Choroid plexus epithelial cell (primary cell): ENCODE measurements around the gene MARCHF3.

ENCODE experiments used
- DNase-seq: peaks from one replicate; pipeline ENCODE4 v3.0.0-alpha.2; 2010; ENCODE audit warnings: low read depth
- H3K4me3 ChIP-seq: 2 replicates; pipeline ENCODE4 v1.5.1; 2011; ENCODE audit warnings: low read depth, mild to moderate bottlenecking, control low read depth, low read length, moderate library complexity
- TF ChIP-seq, protein P1 (sequence below): conservative IDR thresholded peaks from 2 replicates; pipeline ENCODE4 v1.5.1; 2011; ENCODE audit warnings: low read depth, mild to moderate bottlenecking, control low read depth, inconsistent platforms, low read length, moderate library complexity

The MARCHF3 gene

DNA sequence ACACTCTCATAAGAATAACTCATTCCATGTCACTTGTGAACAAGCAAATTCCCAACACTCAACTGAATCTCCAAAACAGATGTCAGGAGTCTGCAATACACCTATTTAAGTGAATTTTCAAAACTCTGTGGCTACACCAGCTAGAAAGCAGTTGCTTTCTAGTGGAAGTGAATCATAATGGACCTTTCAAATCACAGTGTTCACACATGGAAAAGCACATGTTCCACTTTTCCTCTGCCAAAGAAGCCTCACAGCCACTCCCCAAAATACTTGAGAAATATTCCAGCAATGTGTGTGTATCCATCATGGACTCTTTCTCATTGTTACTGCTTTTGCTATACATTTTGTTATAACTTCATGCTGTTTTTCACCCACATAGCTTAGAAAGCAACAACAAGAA is 17.4 kb downstream of the MARCHF3 start:
- TF ChIP-seq, protein P1, sequence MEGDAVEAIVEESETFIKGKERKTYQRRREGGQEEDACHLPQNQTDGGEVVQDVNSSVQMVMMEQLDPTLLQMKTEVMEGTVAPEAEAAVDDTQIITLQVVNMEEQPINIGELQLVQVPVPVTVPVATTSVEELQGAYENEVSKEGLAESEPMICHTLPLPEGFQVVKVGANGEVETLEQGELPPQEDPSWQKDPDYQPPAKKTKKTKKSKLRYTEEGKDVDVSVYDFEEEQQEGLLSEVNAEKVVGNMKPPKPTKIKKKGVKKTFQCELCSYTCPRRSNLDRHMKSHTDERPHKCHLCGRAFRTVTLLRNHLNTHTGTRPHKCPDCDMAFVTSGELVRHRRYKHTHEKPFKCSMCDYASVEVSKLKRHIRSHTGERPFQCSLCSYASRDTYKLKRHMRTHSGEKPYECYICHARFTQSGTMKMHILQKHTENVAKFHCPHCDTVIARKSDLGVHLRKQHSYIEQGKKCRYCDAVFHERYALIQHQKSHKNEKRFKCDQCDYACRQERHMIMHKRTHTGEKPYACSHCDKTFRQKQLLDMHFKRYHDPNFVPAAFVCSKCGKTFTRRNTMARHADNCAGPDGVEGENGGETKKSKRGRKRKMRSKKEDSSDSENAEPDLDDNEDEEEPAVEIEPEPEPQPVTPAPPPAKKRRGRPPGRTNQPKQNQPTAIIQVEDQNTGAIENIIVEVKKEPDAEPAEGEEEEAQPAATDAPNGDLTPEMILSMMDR, result no peak
- H3K4me3 ChIP-seq, result no peak overlapping the region
- DNase-seq, result peak; percentile 74

DNA sequence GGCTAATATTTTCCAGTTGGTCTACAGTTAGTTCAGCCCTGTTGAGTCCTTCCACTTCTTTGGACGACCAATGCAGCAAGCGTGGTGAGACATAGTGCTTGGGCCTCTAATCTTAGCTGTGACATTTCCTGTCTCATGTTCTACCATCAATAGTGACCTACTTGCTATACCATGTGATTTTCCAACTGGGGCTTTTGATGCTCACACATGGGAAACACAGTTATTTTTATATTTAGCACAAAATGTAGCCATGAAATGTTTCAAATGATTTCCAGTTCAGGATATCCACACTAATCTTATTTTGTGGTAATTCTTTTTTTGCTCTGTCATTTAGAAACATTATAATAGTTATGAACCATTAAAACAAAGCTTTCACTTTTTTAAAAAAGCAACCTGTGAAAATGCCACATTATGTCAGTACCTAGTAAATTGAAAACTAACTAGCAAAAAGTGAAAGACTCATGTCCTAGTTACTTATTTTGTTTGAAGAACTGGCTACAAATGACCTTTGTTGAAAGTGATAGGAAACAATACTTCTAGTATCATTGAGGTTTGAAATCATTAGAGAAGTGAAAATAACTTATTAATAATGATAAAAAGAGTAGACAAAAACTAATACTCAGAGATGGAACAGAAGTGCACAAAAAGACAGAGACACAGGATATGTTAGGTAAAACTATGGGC is 18.3 kb downstream of the MARCHF3 start:
- no peak overlapping the region for H3K4me3 ChIP-seq
- TF ChIP-seq, protein P1, result no peak
- DNase-seq, result no peak

DNA sequence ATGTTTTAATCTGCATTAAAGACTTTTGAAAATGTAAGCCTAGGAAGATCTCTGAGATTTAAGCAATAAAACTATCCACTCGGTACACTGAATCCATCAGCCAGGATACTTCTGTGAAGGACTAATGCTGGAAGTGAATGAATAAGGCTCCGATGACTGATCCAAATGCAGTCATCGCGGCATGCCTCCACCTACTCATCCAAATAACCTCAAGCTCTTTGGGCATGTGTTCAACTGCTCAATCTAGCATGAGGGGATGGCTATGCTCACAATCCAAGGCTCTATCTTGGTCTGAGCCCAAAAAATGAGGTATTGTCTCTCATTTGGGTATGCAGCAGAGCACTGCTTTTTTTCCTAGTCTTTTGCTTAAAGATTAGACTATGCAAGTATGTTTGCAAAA is 19.2 kb downstream of the MARCHF3 start:
- TF ChIP-seq, protein P1, result no peak
- DNase-seq, result peak; percentile 59
- no peak overlapping the region for H3K4me3 ChIP-seq

DNA sequence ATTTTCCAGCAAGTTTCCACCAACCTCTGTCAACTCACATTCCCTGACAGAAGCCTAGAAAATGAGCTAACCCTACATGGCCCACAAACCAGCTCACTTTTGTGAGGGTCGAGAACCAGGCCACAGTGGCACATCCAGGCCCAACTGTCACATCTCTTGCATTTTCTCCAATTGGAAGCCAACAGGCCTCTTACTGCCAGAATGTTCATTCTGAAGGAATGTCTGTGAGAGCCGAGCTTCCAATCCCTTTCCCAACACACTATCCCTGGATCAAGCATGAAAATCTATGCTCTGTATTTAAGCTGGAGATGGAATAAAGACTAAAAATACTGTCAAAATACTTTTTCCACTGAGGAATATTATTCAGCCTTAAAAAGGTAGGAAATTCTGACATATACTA is 20.0 kb downstream of the MARCHF3 start:
- no peak overlapping the region for H3K4me3 ChIP-seq
- TF ChIP-seq, protein P1, result no peak
- DNase-seq, result no peak

DNA sequence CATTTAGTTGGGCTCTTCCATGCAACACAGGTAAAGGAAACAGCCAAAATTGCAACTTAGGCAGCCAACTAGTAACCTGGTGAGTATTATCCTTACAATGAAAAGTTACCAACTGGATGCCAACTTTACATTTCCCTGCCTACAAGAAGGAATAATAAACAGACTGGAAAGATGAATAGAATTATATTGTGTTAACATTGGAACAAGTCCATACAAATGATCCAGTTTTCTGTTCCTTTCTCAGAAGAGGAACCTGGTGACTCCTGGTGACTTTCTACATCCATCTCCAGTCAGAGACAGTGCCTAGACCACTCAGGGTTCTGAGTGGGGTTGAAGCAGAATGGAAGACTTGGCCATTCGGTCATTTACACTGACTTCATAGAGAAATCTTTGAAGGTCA is 20.6 kb downstream of the MARCHF3 start:
- no peak overlapping the region for H3K4me3 ChIP-seq
- DNase-seq, result no peak
- TF ChIP-seq, protein P1, result no peak

DNA sequence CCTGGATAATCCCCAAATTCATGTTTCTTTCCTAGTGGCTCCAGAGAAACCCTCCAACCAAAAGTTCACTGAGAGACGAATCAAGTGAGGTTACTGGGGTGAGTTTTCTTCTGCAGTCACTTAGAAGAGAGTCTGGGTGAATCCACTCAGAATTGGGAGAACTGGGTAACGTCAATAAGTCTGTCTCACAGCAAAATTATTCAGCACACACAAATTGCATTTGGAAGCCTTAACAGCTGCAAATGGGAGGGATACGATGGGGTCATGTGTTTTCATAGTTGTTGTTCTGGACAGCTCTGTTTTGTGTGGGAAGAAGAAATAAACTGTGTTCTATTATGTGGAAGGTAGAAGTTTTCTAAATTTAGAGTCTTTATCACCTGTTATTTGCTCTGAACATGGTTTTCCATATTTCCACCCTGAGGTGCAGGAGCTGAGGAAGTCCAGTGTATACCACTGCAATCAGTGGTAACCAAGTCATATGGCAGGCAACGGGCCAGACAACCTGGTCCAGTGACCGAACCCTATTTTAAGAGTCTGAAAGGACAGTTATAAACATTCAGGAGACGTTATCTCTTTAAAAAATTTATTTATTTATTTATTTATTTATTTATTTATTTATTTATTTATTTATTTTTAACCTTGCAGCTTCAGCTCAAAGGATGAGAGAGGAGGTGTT is 21.9 kb downstream of the MARCHF3 start:
- TF ChIP-seq, protein P1, result no peak
- no peak overlapping the region for H3K4me3 ChIP-seq
- no peak for DNase-seq

DNA sequence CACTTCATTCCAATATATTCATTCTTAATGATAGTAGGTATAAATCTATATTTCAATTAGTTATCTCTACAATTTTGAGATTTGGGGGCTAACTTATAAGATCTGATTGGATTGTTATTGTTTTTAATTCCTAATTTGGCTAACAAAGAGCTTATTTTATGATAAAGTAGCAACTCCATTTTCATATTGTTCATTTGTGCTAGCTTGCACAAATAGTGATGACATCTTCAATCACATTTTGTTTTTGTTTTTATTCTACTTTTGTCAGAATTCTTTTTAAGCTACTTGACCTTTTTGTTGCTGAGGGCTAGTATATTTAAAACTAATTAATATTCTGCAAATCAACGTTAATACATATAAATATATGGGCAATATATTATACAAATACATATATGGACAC is 22.8 kb downstream of the MARCHF3 start:
- TF ChIP-seq, protein P1, result no peak
- H3K4me3 ChIP-seq, result no peak overlapping the region
- no peak for DNase-seq
